HepG2 (cell line): ENCODE measurements around the gene STX12. TPM values are rescaled to one million over a fixed set of nuclear protein-coding genes. Genes with fewer than 3 reads are reported as not detected.

Experiments used
- ATF1 ChIP-seq: IDR thresholded peaks from 2 replicates; pipeline ENCODE4 v1.6.1; 2016; ENCODE audit warnings: mild to moderate bottlenecking, control low read depth
- CBX5 ChIP-seq: sonication (generic); formaldehyde crosslinking; IDR thresholded peaks from 2 replicates; pipeline ENCODE4 v1.4.0; 2020; ENCODE audit warnings: missing genetic modification reagents, borderline replicate concordance
- ELF1 ChIP-seq: sonication (generic); formaldehyde crosslinking; IDR thresholded peaks from 2 replicates; pipeline ENCODE4 v1.4.0; 2020; ENCODE audit warnings: missing genetic modification reagents
- ELF3 ChIP-seq: IDR thresholded peaks from 2 replicates; pipeline ENCODE4 v1.6.1; 2016; ENCODE audit warnings: missing genetic modification reagents, missing compliant biosample characterization
- HDAC2 ChIP-seq: sonication (generic); formaldehyde crosslinking; IDR thresholded peaks from 2 replicates; pipeline ENCODE4 v1.4.0; 2020; ENCODE audit warnings: missing genetic modification reagents
- HNF4A ChIP-seq: sonication (generic); formaldehyde crosslinking; IDR thresholded peaks from 2 replicates; pipeline ENCODE4 v1.4.0; 2020; ENCODE audit warnings: missing genetic modification reagents
- HOXA3 ChIP-seq: sonication (generic); formaldehyde crosslinking; IDR thresholded peaks from 2 replicates; pipeline ENCODE4 v1.5.0; 2020; ENCODE audit warnings: missing genetic modification reagents
- PHF8 ChIP-seq: sonication (generic); formaldehyde crosslinking; IDR thresholded peaks from 2 replicates; pipeline ENCODE4 v1.5.0; 2020; ENCODE audit warnings: missing genetic modification reagents
- RNF2 ChIP-seq: fragments of 450-650 bp; conservative IDR thresholded peaks from 2 replicates; pipeline ENCODE4 v1.6.1; 2016; ENCODE audit warnings: low read depth
- RXRB ChIP-seq: IDR thresholded peaks from 2 replicates; pipeline ENCODE4 v1.6.1; 2016; ENCODE audit warnings: borderline replicate concordance, missing genetic modification reagents, missing compliant biosample characterization
- SIX1 ChIP-seq: sonication (generic); formaldehyde crosslinking; IDR thresholded peaks from 2 replicates; pipeline ENCODE4 v1.4.0; 2020; ENCODE audit warnings: missing genetic modification reagents, borderline replicate concordance
- SOX5 ChIP-seq: IDR thresholded peaks from 2 replicates; pipeline ENCODE4 v1.6.1; 2016; ENCODE audit warnings: borderline replicate concordance
- SP140L ChIP-seq: sonication (generic); formaldehyde crosslinking; IDR thresholded peaks from 2 replicates; pipeline ENCODE4 v1.4.0; 2020; ENCODE audit warnings: missing genetic modification reagents, borderline replicate concordance
- STAT5B ChIP-seq: sonication (generic); formaldehyde crosslinking; IDR thresholded peaks from 2 replicates; pipeline ENCODE4 v1.4.0; 2020; ENCODE audit warnings: missing genetic modification reagents
- SYNCRIP ChIP-seq: fragments of 200-400 bp; formaldehyde crosslinking; IDR thresholded peaks from 2 replicates; pipeline ENCODE4 v1.6.1; 2018; ENCODE audit warnings: mild to moderate bottlenecking, low read depth, low read length; ENCODE audit not compliant: insufficient read depth
- ZFX ChIP-seq: sonication (generic); formaldehyde crosslinking; IDR thresholded peaks from 2 replicates; pipeline ENCODE4 v1.4.0; 2020; ENCODE audit warnings: mild to moderate bottlenecking, low read depth, missing genetic modification reagents, moderate library complexity
- ZNF441 ChIP-seq: sonication (generic); formaldehyde crosslinking; IDR thresholded peaks from 2 replicates; pipeline ENCODE4 v1.7.0; 2021; ENCODE audit warnings: missing genetic modification reagents, borderline replicate concordance
- ZNF547 ChIP-seq: sonication (generic); formaldehyde crosslinking; IDR thresholded peaks from 2 replicates; pipeline ENCODE4 v1.5.1; 2020; ENCODE audit warnings: mild to moderate bottlenecking, missing genetic modification reagents
- ZNF652 ChIP-seq: IDR thresholded peaks from 2 replicates; pipeline ENCODE4 v1.6.1; 2016; ENCODE audit warnings: low read depth, borderline replicate concordance
- ZNF670 ChIP-seq: sonication (generic); formaldehyde crosslinking; IDR thresholded peaks from 2 replicates; pipeline ENCODE4 v1.8.0; 2022; ENCODE audit warnings: mild to moderate bottlenecking, missing genetic modification reagents, borderline replicate concordance
- ZNF790 ChIP-seq: sonication (generic); formaldehyde crosslinking; IDR thresholded peaks from 2 replicates; pipeline ENCODE4 v1.8.0; 2022; ENCODE audit warnings: missing genetic modification reagents, mild to moderate bottlenecking, borderline replicate concordance
- polyA plus RNA-seq, 8 experiments: library from polyadenylated mRNA; depleted of rRNA in 3 of 8; stranded (reverse) in 7 of 8; unstranded in 1 of 8; fragments of >200 nt; fragmentation: Illumina TruSeq in 4 of 8; extraction: Trizol in 4 of 8; gene quantifications; 2 replicates each; pipeline versions ENCODE4 v1.2.1 to v1.2.3, GENCODE V29; 2011 to 2016; ENCODE audit warnings: low read depth in 4 of 8, missing spikeins in 1 of 8, mixed read lengths in 1 of 8; ENCODE audit not compliant: insufficient read depth in 1 of 8
- total RNA-seq, 5 experiments: library from RNA; depleted of rRNA; stranded (reverse); fragments of >200 nt; fragmentation: Illumina TruSeq; extraction: Trizol; gene quantifications; 2 replicates each; pipeline ENCODE4 v1.2.3, GENCODE V29; 2016; ENCODE audit warnings: low read depth in 1 of 5
- TF ChIP-seq, protein P1 (sequence below): sonication (generic); formaldehyde crosslinking; IDR thresholded peaks from 2 replicates; pipeline ENCODE4 v1.4.0; 2020; ENCODE audit warnings: low read depth, mild to moderate bottlenecking, missing genetic modification reagents
- TF ChIP-seq, protein P2 (sequence below): sonication (generic); formaldehyde crosslinking; IDR thresholded peaks from 2 replicates; pipeline ENCODE4 v1.4.0; 2020; ENCODE audit warnings: mild to moderate bottlenecking, missing genetic modification reagents
- TF ChIP-seq, protein P3 (sequence below): sonication (generic); formaldehyde crosslinking; IDR thresholded peaks from 2 replicates; pipeline ENCODE4 v1.5.1; 2020; ENCODE audit warnings: mild to moderate bottlenecking, missing genetic modification reagents, moderate library complexity

The STX12 gene
- total and polyA plus RNA-seq, 2 of the 13 experiments (the other 11 are each of a cell fraction or from before 2014, with no cell fraction given), result 9.0 to 19.7 TPM

DNA sequence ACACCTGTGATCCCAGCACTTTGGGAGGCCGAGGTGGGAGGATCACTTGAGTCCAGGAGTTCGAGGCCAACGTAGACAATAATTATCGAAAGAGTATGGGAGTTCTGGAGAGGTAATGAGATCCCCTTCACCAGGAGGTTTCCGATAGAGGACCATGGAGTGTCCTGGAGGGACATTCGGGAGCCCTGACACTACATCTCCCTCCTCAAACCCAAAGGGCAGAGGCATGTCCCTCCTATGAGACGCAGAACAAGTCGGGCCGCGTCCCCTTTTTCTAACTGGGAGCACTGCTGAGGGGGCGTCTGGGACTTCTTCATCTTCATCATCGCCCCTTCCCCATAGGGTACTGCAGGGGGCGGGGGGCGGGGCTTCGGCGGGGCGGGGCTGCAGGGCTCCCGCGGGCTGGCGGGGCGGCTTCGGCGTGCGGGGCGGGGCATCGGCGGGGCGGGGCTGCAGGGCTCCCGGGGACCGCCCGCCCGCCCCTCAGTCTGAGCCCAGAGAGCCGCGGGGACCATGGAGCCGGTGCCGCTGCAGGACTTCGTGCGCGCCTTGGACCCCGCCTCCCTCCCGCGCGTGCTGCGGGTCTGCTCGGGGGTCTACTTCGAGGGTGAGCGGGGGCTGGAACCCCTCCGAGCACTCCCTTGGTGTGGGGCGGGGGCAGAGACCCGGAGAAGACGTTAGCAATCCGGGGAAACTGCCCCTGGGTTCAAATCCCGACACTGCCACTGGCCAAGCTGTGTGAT lies 99.2 kb downstream of the STX12 start, which contains the start of gene THEMIS2 (continued):
- TF ChIP-seq ZNF670 (CRISPR knock-in tag) (0 out of 2 replicates have a peak, but pooled peaks have one; percentile 65), ZNF547 (CRISPR knock-in tag) (peak; percentile 75; the same call in 1 of the 2 replicates), RXRB (CRISPR knock-in tag) (no peak), HDAC2 (no peak), SYNCRIP (no peak), STAT5B (CRISPR knock-in tag) (no peak), RNF2 (no peak), CBX5 (CRISPR knock-in tag) (no peak), PHF8 (CRISPR knock-in tag) (peak; percentile 37; the same call in 1 of the 2 replicates), SOX5 (CRISPR knock-in tag) (no peak), HNF4A (CRISPR knock-in tag) (no peak), SIX1 (CRISPR knock-in tag) (no peak), ZNF652 (no peak), ZNF790 (CRISPR knock-in tag) (no peak), ATF1 (no peak), ELF1 (CRISPR knock-in tag) (no peak), ZNF441 (CRISPR knock-in tag) (0 out of 2 replicates have a peak, but pooled peaks have one; percentile 21), SP140L (CRISPR knock-in tag) (no peak), ELF3 (CRISPR knock-in tag) (no peak), ZFX (no peak), HOXA3 (CRISPR knock-in tag) (no peak)
- TF ChIP-seq, protein P1, sequence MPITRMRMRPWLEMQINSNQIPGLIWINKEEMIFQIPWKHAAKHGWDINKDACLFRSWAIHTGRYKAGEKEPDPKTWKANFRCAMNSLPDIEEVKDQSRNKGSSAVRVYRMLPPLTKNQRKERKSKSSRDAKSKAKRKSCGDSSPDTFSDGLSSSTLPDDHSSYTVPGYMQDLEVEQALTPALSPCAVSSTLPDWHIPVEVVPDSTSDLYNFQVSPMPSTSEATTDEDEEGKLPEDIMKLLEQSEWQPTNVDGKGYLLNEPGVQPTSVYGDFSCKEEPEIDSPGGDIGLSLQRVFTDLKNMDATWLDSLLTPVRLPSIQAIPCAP (CRISPR knock-in tag), result no peak
- TF ChIP-seq, protein P2, sequence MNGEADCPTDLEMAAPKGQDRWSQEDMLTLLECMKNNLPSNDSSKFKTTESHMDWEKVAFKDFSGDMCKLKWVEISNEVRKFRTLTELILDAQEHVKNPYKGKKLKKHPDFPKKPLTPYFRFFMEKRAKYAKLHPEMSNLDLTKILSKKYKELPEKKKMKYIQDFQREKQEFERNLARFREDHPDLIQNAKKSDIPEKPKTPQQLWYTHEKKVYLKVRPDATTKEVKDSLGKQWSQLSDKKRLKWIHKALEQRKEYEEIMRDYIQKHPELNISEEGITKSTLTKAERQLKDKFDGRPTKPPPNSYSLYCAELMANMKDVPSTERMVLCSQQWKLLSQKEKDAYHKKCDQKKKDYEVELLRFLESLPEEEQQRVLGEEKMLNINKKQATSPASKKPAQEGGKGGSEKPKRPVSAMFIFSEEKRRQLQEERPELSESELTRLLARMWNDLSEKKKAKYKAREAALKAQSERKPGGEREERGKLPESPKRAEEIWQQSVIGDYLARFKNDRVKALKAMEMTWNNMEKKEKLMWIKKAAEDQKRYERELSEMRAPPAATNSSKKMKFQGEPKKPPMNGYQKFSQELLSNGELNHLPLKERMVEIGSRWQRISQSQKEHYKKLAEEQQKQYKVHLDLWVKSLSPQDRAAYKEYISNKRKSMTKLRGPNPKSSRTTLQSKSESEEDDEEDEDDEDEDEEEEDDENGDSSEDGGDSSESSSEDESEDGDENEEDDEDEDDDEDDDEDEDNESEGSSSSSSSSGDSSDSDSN (CRISPR knock-in tag), result no peak
- TF ChIP-seq, protein P3, sequence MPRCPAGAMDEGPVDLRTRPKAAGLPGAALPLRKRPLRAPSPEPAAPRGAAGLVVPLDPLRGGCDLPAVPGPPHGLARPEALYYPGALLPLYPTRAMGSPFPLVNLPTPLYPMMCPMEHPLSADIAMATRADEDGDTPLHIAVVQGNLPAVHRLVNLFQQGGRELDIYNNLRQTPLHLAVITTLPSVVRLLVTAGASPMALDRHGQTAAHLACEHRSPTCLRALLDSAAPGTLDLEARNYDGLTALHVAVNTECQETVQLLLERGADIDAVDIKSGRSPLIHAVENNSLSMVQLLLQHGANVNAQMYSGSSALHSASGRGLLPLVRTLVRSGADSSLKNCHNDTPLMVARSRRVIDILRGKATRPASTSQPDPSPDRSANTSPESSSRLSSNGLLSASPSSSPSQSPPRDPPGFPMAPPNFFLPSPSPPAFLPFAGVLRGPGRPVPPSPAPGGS (CRISPR knock-in tag), result peak; percentile 75; the same call in 1 of the 2 replicates
- TF ChIP-seq, all 625 proteins: peak for 22
